Neuronal stem cell (in vitro differentiated cells): ENCODE measurements around the gene EIF4E3.

Experiments
- DNase-seq: peaks from one replicate; pipeline ENCODE4 v3.0.0-alpha.2; 2013; ENCODE audit warnings: low spot score
- H2AFZ ChIP-seq: one replicate; pipeline ENCODE4 v1.6.1; 2013; ENCODE audit warnings: mild to moderate bottlenecking, low read length, inconsistent platforms
- H2AK5ac ChIP-seq: 2 replicates; pipeline ENCODE4 v1.6.1; 2013; ENCODE audit warnings: low read depth, mild to moderate bottlenecking, inconsistent platforms, low read length, moderate library complexity, mixed read lengths
- H2BK120ac ChIP-seq: 2 replicates; pipeline ENCODE4 v1.6.1; 2013; ENCODE audit warnings: low read depth, mild to moderate bottlenecking, inconsistent platforms, low read length, moderate library complexity, mixed read lengths
- H2BK12ac ChIP-seq: one replicate; pipeline ENCODE4 v1.6.1; 2013; ENCODE audit warnings: low read length, inconsistent platforms
- H2BK15ac ChIP-seq: 2 replicates; pipeline ENCODE4 v1.6.1; 2013; ENCODE audit warnings: mild to moderate bottlenecking, low read length, inconsistent platforms, mixed read lengths
- H2BK5ac ChIP-seq: one replicate; pipeline ENCODE4 v1.6.1; 2013; ENCODE audit warnings: inconsistent platforms, mild to moderate bottlenecking, low read length, moderate library complexity
- H3K14ac ChIP-seq: one replicate; pipeline ENCODE4 v1.6.1; 2013; ENCODE audit warnings: low read length, inconsistent platforms
- H3K18ac ChIP-seq: 2 replicates; pipeline ENCODE4 v1.6.1; 2013; ENCODE audit warnings: low read length, inconsistent platforms
- H3K23ac ChIP-seq: 2 replicates; pipeline ENCODE4 v1.6.1; 2013; ENCODE audit warnings: low read depth, mild to moderate bottlenecking, mixed read lengths, low read length, inconsistent platforms; ENCODE audit not compliant: poor library complexity
- H3K27ac ChIP-seq: replicated peaks from 3 replicates; pipeline ENCODE4 v1.5.1; 2013; ENCODE audit warnings: low read length, inconsistent platforms
- H3K27me3 ChIP-seq, 3 experiments: 2 replicates each; pipeline ENCODE4 v1.6.1; 2013; ENCODE audit warnings: low read length in 3 of 3, mild to moderate bottlenecking in 2 of 3, inconsistent platforms in 1 of 3, low read depth in 1 of 3, mixed read lengths in 1 of 3, moderate library complexity in 1 of 3; ENCODE audit not compliant: control insufficient read depth in 3 of 3, insufficient read depth in 3 of 3
- H3K36me3 ChIP-seq, 2 donors: replicated peaks in 1 of 2; 2 replicates each; pipeline ENCODE4 v1.6.1; 2013; ENCODE audit warnings: low read length in 2 of 2; ENCODE audit not compliant: control insufficient read depth in 2 of 2, insufficient read depth in 2 of 2
- H3K4ac ChIP-seq: 2 replicates; pipeline ENCODE4 v1.6.1; 2013; ENCODE audit warnings: inconsistent platforms, mild to moderate bottlenecking, low read length, moderate library complexity
- H3K4me1 ChIP-seq, 2 donors: 1 replicate in 1 of 2; 2 replicates in 1 of 2; pipeline ENCODE4 v1.6.1; 2013; ENCODE audit warnings: low read length in 2 of 2, low read depth in 1 of 2; ENCODE audit not compliant: control insufficient read depth in 2 of 2, insufficient read depth in 1 of 2
- H3K4me2 ChIP-seq: one replicate; pipeline ENCODE4 v1.6.1; 2013; ENCODE audit warnings: mild to moderate bottlenecking, low read length, inconsistent platforms; ENCODE audit not compliant: insufficient read depth, poor library complexity, severe bottlenecking
- H3K4me3 ChIP-seq, 2 donors: 2 replicates each; pipeline ENCODE4 v1.5.1; 2013; ENCODE audit warnings: low read length in 2 of 2, mild to moderate bottlenecking in 2 of 2, inconsistent platforms in 1 of 2, moderate library complexity in 1 of 2
- H3K79me1 ChIP-seq: one replicate; pipeline ENCODE4 v1.6.1; 2013; ENCODE audit warnings: low read depth, mild to moderate bottlenecking, inconsistent platforms, low read length, moderate library complexity
- H3K9ac ChIP-seq: one replicate; pipeline ENCODE4 v1.6.1; 2013; ENCODE audit warnings: mild to moderate bottlenecking, low read depth, low read length, inconsistent platforms; ENCODE audit not compliant: poor library complexity
- H3K9me3 ChIP-seq, 2 donors: replicated peaks in 1 of 2; 2 replicates each; pipeline versions ENCODE3 to v1.6.1; 2013; ENCODE audit warnings: low read length in 2 of 2, mild to moderate bottlenecking in 2 of 2, inconsistent platforms in 1 of 2, low read depth in 1 of 2, mixed read lengths in 1 of 2, moderate library complexity in 1 of 2; ENCODE audit not compliant: control insufficient read depth in 2 of 2, insufficient read depth in 1 of 2
- H4K8ac ChIP-seq: one replicate; pipeline ENCODE4 v1.6.1; 2013; ENCODE audit warnings: low read depth, mild to moderate bottlenecking, inconsistent platforms, low read length, moderate library complexity
- H4K91ac ChIP-seq: one replicate; pipeline ENCODE4 v1.6.1; 2013; ENCODE audit warnings: low read length, low read depth, mild to moderate bottlenecking, inconsistent platforms; ENCODE audit not compliant: poor library complexity
- WGBS, 2 donors: extraction: QIAGEN DNeasy Blood & Tissue Kit; methylation state at CpG; one replicate each; pipeline ENCODE4 v1.1.7; 2013; ENCODE audit warnings: missing lambda C conversion rate in 2 of 2, mixed read lengths in 1 of 2; ENCODE audit not compliant: insufficient read length in 2 of 2, insufficient replicate concordance in 1 of 2; ENCODE audit errors: extremely low coverage in 2 of 2; 5-methylcytosine and 5-hydroxymethylcytosine counted together

Gene EIF4E3

DNA sequence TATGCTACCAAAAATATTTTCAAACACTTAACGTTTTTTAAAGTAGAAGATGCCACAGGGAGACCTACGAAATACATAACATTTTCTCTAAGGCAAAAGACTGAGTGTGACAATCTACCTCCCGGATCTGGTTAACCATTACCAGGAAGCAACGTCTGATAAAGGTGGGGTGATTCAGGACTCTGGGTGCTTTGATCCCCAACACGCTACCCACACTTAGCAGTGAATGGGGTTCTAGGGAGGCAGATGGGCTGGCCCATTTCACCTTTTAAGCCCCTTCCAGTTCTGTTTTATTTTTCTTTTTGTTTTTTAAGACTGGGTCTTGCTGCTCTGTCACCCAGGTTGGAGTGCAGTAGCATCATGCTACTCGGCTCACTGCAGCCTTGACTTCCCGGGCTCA, 39.5 kb downstream of the EIF4E3 start:
- Histone ChIP-seq H2BK5ac (no peak overlapping the region), H2AFZ (no peak overlapping the region), H3K36me3 (no peaks in the 10 kb centered on the region), H3K4me3 (no peak overlapping the region), H3K27me3 (no peaks in the 10 kb centered on the region), H3K4me1 (peaks cover 4 to 8% of the 10 kb centered on the region in 2 donors), H3K4me2 (no peak overlapping the region), H2BK15ac (no peak overlapping the region), H3K79me1 (no peaks in the 10 kb centered on the region), H4K91ac (no peak overlapping the region), H3K14ac (no peak overlapping the region), H2BK120ac (no peak overlapping the region), H3K27ac (no peak overlapping the region), H4K8ac (no peak overlapping the region), H3K9me3 (no peaks in the 10 kb centered on the region), H3K23ac (no peak overlapping the region), H2AK5ac (no peak overlapping the region), H2BK12ac (no peak overlapping the region), H3K18ac (no peak overlapping the region), H3K4ac (no peak overlapping the region), H3K9ac (no peak overlapping the region)
- WGBS, 2 donors = no CpG with 5 or more reads among the region's 7 CpGs
- no peak for DNase-seq

- Histone ChIP-seq H3K23ac (no peak overlapping the region), H4K8ac (no peak overlapping the region), H3K36me3 (no peaks in the 10 kb centered on the region), H3K79me1 (no peaks in the 10 kb centered on the region), H3K18ac (no peak overlapping the region), H3K4me1 (peaks cover 0 to 6% of the 10 kb centered on the region in 2 donors), H2BK5ac (no peak overlapping the region), H2AFZ (no peak overlapping the region), H3K4me2 (no peak overlapping the region), H2BK12ac (no peak overlapping the region), H2BK15ac (no peak overlapping the region), H4K91ac (no peak overlapping the region), H3K4ac (no peak overlapping the region), H3K27ac (peak overlapping the region; percentile 52), H3K14ac (no peak overlapping the region), H3K4me3 (no peak overlapping the region), H3K9ac (no peak overlapping the region), H3K27me3 (no peaks in the 10 kb centered on the region), H3K9me3 (no peaks in the 10 kb centered on the region), H2AK5ac (no peak overlapping the region), H2BK120ac (no peak overlapping the region)
- no peak for DNase-seq
- no CpG with 5 or more reads among the region's 6 CpGs for WGBS, 2 donors
These were observed 40.3 kb downstream of the EIF4E3 start for GRCh38 chr3:71684757-71685386.

- Histone ChIP-seq H3K4me1 (peaks cover 0 to 6% of the 10 kb centered on the region in 2 donors), H3K14ac (no peak overlapping the region), H3K9me3 (no peaks in the 10 kb centered on the region), H2BK5ac (no peak overlapping the region), H3K4me3 (no peak overlapping the region), H3K4ac (no peak overlapping the region), H4K8ac (no peak overlapping the region), H3K27me3 (no peaks in the 10 kb centered on the region), H3K4me2 (no peak overlapping the region), H2AFZ (no peak overlapping the region), H2BK12ac (no peak overlapping the region), H3K79me1 (no peaks in the 10 kb centered on the region), H3K9ac (no peak overlapping the region), H3K36me3 (no peaks in the 10 kb centered on the region), H3K23ac (no peak overlapping the region), H2BK15ac (no peak overlapping the region), H3K18ac (no peak overlapping the region), H4K91ac (no peak overlapping the region), H2AK5ac (no peak overlapping the region), H3K27ac (peak overlapping the region; percentile 52), H2BK120ac (no peak overlapping the region)
- no peak for DNase-seq
- WGBS, 2 donors = no CpG with 5 or more reads among the region's 7 CpGs
These were observed 41.0 kb downstream of the EIF4E3 start for GRCh38 chr3:71684046-71684756.

DNA sequence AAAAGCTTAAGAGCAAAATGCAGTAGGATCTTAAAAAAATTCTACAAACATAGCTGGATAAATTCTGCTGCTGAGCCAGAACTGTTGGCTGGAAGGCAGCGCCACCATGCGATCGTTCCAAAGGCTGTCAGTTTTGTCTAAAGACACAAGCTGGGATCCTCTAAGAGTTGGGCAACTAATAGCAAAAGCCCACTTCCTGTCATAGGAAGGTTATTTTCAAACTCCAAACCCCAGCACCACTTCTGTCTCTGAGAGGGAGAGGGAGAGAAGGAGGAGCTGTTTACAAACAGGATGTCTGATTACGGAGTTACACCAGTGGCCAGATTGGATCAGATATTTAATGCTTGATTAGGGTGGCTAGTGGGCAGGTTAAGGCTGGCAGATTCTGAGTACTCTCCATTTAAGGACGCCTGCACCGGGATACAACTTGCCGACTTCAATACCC, 44.0 kb downstream of the EIF4E3 start:
- no peak overlapping the region for H4K91ac ChIP-seq
- H2BK120ac ChIP-seq = no peak overlapping the region
- H3K4ac ChIP-seq = no peak overlapping the region
- H2AK5ac ChIP-seq = no peak overlapping the region
- no peak overlapping the region for H3K23ac ChIP-seq
- H3K27me3 ChIP-seq = no peaks in the 10 kb centered on the region
- H3K4me3 ChIP-seq = no peak overlapping the region
- H2BK12ac ChIP-seq = no peak overlapping the region
- H2BK15ac ChIP-seq = no peak overlapping the region
- H3K27ac ChIP-seq = no peak overlapping the region
- H2AFZ ChIP-seq = peak overlapping the region; percentile 47
- H3K4me2 ChIP-seq = no peak overlapping the region
- no CpG with 5 or more reads among the region's 7 CpGs for WGBS, 2 donors
- H4K8ac ChIP-seq = no peak overlapping the region
- peak; percentile 36 for DNase-seq
- H3K4me1 ChIP-seq = peaks cover 0 to 6% of the 10 kb centered on the region in 2 donors
- H3K79me1 ChIP-seq = no peaks in the 10 kb centered on the region
- H3K36me3 ChIP-seq = no peaks in the 10 kb centered on the region
- H2BK5ac ChIP-seq = no peak overlapping the region
- H3K18ac ChIP-seq = no peak overlapping the region
- H3K9ac ChIP-seq = no peak overlapping the region
- no peaks in the 10 kb centered on the region for H3K9me3 ChIP-seq
- H3K14ac ChIP-seq = no peak overlapping the region
